GM23338 (cell line): ENCODE results near the gene LDLRAD3. TPM values are rescaled to one million over a fixed set of nuclear protein-coding genes. Genes with fewer than 3 reads are reported as not detected.
A peak's percentile ranks its signal among the peaks of the same experiment; 100 is the strongest.

Experiments
- ATAC-seq: fragments of 200-7000 bp; cut with Tn5 transposase; 3 replicates; pipeline ENCODE4 v1.9.1; 2020
- DNase-seq: peaks from one replicate; pipeline ENCODE4 v3.0.0-alpha.2; 2015; ENCODE audit warnings: low spot score
- H2AFZ ChIP-seq: fragments of 200-600 bp; sonication (generic); 2 replicates; pipeline ENCODE4 v1.8.0; 2016; ENCODE audit warnings: antibody characterized with exemption, mild to moderate bottlenecking, moderate library complexity
- H3F3A ChIP-seq: fragments of 200-600 bp; sonication (generic); replicated peaks from 2 replicates; pipeline ENCODE4 v1.8.0; 2017; ENCODE audit warnings: antibody characterized with exemption, mixed run types, low read depth
- H3K27ac ChIP-seq: fragments of 200-600 bp; sonication (generic); 2 replicates; pipeline ENCODE4 v1.6.1; 2016; ENCODE audit warnings: low read depth
- H3K27me3 ChIP-seq: fragments of 200-600 bp; sonication (generic); 2 replicates; pipeline ENCODE4 v1.8.0; 2016; ENCODE audit warnings: mild to moderate bottlenecking, mixed run types, moderate library complexity; ENCODE audit not compliant: insufficient read depth
- H3K36me3 ChIP-seq: fragments of 200-600 bp; sonication (generic); 2 replicates; pipeline ENCODE4 v1.8.0; 2016; ENCODE audit warnings: mild to moderate bottlenecking; ENCODE audit not compliant: insufficient read depth
- H3K4me1 ChIP-seq: fragments of 200-600 bp; sonication (generic); 2 replicates; pipeline ENCODE4 v1.8.0; 2016; ENCODE audit warnings: mild to moderate bottlenecking, moderate library complexity; ENCODE audit not compliant: insufficient read depth
- H3K4me2 ChIP-seq: fragments of 200-600 bp; sonication (generic); 2 replicates; pipeline ENCODE4 v1.7.1; 2017; ENCODE audit warnings: mixed run types
- H3K4me3 ChIP-seq: fragments of 200-600 bp; sonication (generic); 2 replicates; pipeline ENCODE4 v1.6.1; 2016; ENCODE audit warnings: mixed run types
- H3K79me2 ChIP-seq: fragments of 200-600 bp; sonication (generic); replicated peaks from 2 replicates; pipeline ENCODE4 v1.8.0; 2017; ENCODE audit warnings: mild to moderate bottlenecking; ENCODE audit not compliant: insufficient read depth
- H3K9me2 ChIP-seq: fragments of 200-600 bp; sonication (generic); 2 replicates; pipeline ENCODE4 v1.8.0; 2017; ENCODE audit not compliant: insufficient read depth
- H4K20me1 ChIP-seq: fragments of 200-600 bp; sonication (generic); replicated peaks from 2 replicates; pipeline ENCODE4 v1.8.0; 2017; ENCODE audit warnings: mild to moderate bottlenecking; ENCODE audit not compliant: insufficient read depth
- H3K27ac Mint-ChIP-seq: 2 replicates; pipeline ENCODE4 v1.8.0; 2020; ENCODE audit warnings: inconsistent platforms, mild to moderate bottlenecking, moderate library complexity, mixed read lengths
- H3K27me3 Mint-ChIP-seq: 3 replicates; pipeline ENCODE4 v1.8.0; 2022; ENCODE audit warnings: low read depth, mild to moderate bottlenecking, moderate library complexity, mixed read lengths, inconsistent platforms; ENCODE audit not compliant: insufficient read depth, poor library complexity
- H3K36me3 Mint-ChIP-seq: 3 replicates; pipeline ENCODE4 v1.8.0; 2021; ENCODE audit warnings: low read depth, mild to moderate bottlenecking, inconsistent platforms, moderate library complexity, mixed read lengths
- H3K4me1 Mint-ChIP-seq: 3 replicates; pipeline ENCODE4 v1.8.0; 2020; ENCODE audit warnings: mild to moderate bottlenecking, inconsistent platforms, mixed read lengths
- H3K4me3 Mint-ChIP-seq: 3 replicates; pipeline ENCODE4 v1.8.0; 2021; ENCODE audit warnings: moderate library complexity, mild to moderate bottlenecking, inconsistent platforms, mixed read lengths
- H3K9me3 Mint-ChIP-seq: 3 replicates; pipeline ENCODE4 v1.8.0; 2020; ENCODE audit warnings: moderate library complexity, mild to moderate bottlenecking, inconsistent platforms, mixed read lengths
- REST ChIP-seq: IDR thresholded peaks from one replicate; pipeline ENCODE4 v1.6.1; 2018; ENCODE audit warnings: antibody characterized with exemption; ENCODE audit not compliant: unreplicated experiment
- ZNF114 ChIP-seq: fragments of 250-450 bp; sonication (Bioruptor Pico); IDR thresholded peaks from 2 replicates; pipeline ENCODE4 v1.5.0; 2020; ENCODE audit warnings: mild to moderate bottlenecking, moderate library complexity
- ZNF331 ChIP-seq: fragments of 250-450 bp; sonication (Bioruptor Pico); IDR thresholded peaks from 2 replicates; pipeline ENCODE4 v1.5.0; 2020; ENCODE audit warnings: low read depth, mild to moderate bottlenecking, moderate library complexity
- ZNF462 ChIP-seq: fragments of 250-450 bp; sonication (Bioruptor Pico); IDR thresholded peaks from 2 replicates; pipeline ENCODE4 v1.5.0; 2020; ENCODE audit warnings: mild to moderate bottlenecking, moderate library complexity
- polyA plus RNA-seq: library from polyadenylated mRNA; unstranded; fragments of >200 nt; fragmentation: Nextera tagmentation; extraction: Ambion mirVana; gene quantifications from 2 replicates; pipeline ENCODE4 v1.2.1, GENCODE V29; 2016
- total RNA-seq: library from RNA; depleted of rRNA; stranded (reverse); fragments of >200 nt; shearing (Covaris generic); gene quantifications from 2 replicates; pipeline ENCODE4 v1.2.3, GENCODE V29; 2014

The LDLRAD3 gene
- total and polyA plus RNA-seq, 2 experiments from 2014 or later = 8.5 to 19.4 TPM

- H3K27ac Mint-ChIP-seq = peak overlapping the region; percentile 46; the same call in 1 of the 2 replicates
- no peaks in the 10 kb centered on the region for H3K9me3 Mint-ChIP-seq
- Histone ChIP-seq H3K27me3 (no peaks in the 10 kb centered on the region), H4K20me1 (no peaks in the 10 kb centered on the region), H3K4me2 (no peak overlapping the region), H3K27ac (no peak overlapping the region), H3F3A (no peaks in the 10 kb centered on the region), H2AFZ (no peak overlapping the region), H3K9me2 (peaks cover 8% of the 10 kb centered on the region; the same call in 1 of the 2 replicates), H3K79me2 (peaks cover 56% of the 10 kb centered on the region), H3K4me1 (peaks cover 24% of the 10 kb centered on the region), H3K4me3 (no peak overlapping the region), H3K36me3 (no peaks in the 10 kb centered on the region)
- peaks cover 9% of the 10 kb centered on the region for H3K27me3 Mint-ChIP-seq
- H3K4me1 Mint-ChIP-seq = peaks cover 52% of the 10 kb centered on the region
- DNase-seq (no peak), ATAC-seq (no peak)
- no peak for TF ChIP-seq ZNF331 (CRISPR knock-in tag)
- no peak for TF ChIP-seq REST
- TF ChIP-seq ZNF114 (CRISPR knock-in tag) = no peak
- TF ChIP-seq ZNF462 (CRISPR knock-in tag) = no peak
- H3K36me3 Mint-ChIP-seq = peaks cover 11% of the 10 kb centered on the region
- H3K4me3 Mint-ChIP-seq = no peak overlapping the region
Measured at GRCh38 chr11:36027731-36028130, 83.9 kb downstream of the LDLRAD3 start.
